Measurements from ENCODE around the gene PFAS.
"Not testable (repeated sequence)": the region's sequence is repeated elsewhere in the genome, so short reads cannot be mapped to it uniquely, and the experiment has no call there.

The PFAS gene, protein sequence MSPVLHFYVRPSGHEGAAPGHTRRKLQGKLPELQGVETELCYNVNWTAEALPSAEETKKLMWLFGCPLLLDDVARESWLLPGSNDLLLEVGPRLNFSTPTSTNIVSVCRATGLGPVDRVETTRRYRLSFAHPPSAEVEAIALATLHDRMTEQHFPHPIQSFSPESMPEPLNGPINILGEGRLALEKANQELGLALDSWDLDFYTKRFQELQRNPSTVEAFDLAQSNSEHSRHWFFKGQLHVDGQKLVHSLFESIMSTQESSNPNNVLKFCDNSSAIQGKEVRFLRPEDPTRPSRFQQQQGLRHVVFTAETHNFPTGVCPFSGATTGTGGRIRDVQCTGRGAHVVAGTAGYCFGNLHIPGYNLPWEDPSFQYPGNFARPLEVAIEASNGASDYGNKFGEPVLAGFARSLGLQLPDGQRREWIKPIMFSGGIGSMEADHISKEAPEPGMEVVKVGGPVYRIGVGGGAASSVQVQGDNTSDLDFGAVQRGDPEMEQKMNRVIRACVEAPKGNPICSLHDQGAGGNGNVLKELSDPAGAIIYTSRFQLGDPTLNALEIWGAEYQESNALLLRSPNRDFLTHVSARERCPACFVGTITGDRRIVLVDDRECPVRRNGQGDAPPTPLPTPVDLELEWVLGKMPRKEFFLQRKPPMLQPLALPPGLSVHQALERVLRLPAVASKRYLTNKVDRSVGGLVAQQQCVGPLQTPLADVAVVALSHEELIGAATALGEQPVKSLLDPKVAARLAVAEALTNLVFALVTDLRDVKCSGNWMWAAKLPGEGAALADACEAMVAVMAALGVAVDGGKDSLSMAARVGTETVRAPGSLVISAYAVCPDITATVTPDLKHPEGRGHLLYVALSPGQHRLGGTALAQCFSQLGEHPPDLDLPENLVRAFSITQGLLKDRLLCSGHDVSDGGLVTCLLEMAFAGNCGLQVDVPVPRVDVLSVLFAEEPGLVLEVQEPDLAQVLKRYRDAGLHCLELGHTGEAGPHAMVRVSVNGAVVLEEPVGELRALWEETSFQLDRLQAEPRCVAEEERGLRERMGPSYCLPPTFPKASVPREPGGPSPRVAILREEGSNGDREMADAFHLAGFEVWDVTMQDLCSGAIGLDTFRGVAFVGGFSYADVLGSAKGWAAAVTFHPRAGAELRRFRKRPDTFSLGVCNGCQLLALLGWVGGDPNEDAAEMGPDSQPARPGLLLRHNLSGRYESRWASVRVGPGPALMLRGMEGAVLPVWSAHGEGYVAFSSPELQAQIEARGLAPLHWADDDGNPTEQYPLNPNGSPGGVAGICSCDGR (N-terminal part only)

DNA sequence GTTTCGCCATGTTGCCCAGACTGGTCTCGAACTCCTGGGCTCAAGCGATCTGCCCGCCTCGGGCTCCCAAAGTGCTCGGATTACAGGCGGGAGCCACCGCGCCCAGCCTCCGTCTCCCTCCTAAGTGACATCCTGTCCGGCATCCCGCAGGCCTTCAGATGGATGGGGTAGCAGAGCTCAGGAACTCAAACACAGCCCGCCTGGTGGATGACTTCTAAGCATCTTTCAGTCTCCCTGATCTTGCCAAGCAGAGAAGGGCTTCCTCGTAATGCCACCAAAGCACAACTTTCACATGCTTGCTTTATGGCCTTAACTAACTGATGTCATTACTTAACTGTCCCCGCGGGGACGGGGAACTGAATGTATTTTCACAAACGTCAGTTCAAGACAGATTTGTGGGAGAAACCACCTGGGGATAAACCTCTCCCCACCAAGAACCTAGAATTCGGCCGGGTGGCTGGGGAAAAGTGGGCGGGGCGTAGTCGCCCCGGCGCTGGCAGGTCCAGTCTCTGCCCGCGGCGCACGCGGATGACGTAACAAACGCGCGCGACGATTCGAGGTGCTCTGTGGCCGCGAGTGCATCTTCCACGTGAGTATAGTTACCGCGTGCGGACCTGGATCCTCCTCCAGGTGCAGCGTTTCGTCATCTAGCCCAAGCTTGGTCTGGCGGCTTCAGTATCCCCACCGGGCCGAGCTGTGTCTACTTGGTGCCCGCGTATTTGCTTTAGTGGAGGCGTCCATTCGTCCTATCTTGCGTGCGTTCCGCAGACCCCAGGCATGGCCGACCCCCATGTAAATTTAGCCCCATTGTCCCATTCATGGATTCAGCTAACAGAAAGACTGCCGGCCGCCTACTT, at the start of gene PFAS:
Gene PFAS, plus strand, starts transcription at position 539 of the 857 bp plus-strand sequence. CDS start 4,649 bp downstream, outside the sequence.
- peak; percentile 98 for DNase-seq

DNA sequence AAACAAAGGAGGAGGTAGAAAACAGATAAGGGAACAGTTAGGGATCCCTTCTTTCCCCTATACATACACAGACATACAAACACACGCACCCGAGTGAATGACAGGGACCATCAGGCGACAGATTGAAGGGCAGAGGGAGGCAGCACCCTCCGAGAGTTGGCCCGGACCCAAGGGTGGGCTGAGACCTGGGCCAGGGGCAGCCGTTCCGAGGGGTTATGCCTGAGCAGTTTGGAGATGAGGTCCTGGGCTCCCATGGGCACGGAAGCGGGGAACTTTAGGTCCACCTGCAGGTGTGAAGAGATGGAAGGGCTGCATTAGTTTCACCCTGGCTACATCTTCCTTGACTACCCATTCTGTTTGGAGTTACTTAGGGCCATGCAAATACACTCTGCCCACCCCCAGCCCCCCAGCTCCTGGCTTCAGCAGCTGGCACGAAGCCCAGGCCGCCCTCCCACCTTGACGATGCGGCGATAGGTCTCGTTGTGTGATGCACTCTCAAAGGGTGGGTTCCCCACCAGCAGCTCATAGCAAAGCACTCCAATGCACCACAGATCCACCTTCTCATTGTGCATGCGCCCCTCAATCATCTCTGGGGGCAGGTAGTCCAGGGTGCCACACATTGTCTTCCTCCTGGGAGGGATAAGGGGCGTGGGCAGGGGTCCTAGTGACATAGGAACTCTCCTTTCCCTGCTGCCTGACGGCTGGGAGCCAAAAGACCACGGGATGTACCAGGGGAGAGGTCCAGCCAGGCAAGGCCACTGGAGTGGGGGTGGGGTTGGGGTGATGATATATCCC, 44.1 kb upstream of the PFAS start:
- no peak for DNase-seq

DNA sequence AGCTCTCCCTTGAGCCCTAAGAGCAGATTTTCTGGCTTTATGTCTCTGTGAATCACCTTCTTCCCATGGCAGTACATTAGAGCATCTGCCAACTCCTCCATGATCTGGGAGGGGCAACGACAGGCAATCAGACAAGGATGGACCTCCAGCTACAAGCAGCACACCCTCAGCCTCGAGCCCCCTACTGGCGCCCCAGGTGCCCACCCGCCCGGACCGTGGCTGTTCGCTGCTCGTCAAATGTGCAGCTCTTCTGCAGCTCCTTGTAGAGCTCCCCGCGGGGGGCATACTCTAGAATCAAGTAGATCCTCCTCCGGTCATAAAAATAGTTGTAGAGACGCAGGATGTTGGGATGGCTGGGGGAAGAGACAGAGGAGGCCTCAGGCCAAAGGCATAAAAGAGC, 42.6 kb upstream of the PFAS start:
- no peak for DNase-seq

DNA sequence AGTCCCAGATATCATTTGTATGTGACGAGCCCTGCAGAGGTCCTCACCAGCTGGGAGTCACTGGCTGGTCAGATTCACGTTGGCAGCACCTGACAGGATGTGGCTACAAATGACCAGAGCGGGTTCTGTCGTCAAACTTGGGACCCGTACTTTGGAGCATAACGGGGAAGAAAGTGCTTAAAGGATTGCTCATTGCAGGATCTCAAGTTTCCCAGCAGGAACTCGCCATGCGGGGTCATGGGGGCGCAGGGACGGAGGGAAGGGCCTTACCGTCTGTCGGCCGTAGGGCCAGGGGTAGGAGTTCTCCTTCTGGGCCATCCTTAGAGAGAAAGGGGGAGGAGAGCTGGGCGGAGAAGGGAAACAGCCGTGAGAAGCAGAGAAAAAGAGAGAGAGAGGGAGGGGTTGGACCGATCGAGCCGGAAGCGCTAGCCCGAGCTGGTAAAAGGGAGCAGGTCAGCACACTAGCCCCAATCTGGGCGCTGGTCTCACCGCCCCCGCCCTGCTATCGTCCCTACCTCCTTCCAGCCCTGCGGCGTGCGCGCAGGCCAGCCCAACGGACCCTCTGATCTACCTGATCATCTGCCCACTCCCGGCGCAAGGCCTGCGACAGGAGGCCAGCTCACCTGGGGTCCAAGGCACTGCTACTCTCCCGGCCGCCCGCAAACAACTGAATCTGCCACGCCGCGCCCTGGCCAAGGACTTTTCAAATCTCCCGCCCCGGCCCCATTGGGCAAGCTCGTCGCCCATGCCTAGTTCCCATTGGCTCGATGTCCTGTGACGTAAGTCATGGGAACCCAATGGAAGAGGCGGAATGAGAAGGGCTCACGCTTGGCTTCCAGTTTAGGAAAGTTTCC, 39.0 kb upstream of the PFAS start, which contains the start of gene AURKB:
Gene AURKB, minus strand, starts transcription at position 669 of the 854 bp plus-strand sequence. Its CDS starts 351 bp downstream, at position 318.
- peak; percentile 89 for DNase-seq

DNA sequence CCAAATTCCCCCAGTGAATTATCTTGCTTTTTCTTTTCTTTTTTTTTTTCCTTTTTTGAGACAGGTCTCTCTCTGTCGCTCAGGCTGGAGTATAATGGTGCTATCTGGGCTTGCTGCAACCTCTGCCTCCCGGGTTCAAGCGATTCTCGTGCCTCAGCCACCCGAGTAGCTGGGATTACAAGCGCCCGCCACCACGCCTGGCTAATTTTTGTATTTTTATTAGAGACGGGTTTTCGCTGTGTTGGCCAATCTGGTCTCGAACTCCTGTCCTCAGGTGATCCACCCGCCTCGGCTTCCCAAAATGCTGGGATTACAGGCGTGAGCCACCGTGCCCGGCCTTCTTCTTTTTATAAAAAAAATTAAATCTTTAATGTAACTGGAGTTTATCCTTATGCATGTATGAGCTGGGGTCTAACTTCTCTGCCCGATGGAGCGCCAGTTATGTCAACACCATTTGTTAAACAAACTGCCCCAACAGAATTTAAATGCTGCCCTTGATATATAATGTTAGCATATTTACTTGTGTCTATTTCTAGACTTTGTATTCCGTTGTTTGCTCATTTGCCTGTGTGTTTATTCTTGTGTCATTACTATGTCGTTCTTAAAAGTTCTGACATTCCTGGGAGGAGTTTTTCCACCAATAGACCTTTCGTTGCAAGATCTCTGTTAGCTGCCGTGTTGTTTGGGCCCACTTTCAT, 38.2 kb upstream of the PFAS start:
- no peak for DNase-seq

DNA sequence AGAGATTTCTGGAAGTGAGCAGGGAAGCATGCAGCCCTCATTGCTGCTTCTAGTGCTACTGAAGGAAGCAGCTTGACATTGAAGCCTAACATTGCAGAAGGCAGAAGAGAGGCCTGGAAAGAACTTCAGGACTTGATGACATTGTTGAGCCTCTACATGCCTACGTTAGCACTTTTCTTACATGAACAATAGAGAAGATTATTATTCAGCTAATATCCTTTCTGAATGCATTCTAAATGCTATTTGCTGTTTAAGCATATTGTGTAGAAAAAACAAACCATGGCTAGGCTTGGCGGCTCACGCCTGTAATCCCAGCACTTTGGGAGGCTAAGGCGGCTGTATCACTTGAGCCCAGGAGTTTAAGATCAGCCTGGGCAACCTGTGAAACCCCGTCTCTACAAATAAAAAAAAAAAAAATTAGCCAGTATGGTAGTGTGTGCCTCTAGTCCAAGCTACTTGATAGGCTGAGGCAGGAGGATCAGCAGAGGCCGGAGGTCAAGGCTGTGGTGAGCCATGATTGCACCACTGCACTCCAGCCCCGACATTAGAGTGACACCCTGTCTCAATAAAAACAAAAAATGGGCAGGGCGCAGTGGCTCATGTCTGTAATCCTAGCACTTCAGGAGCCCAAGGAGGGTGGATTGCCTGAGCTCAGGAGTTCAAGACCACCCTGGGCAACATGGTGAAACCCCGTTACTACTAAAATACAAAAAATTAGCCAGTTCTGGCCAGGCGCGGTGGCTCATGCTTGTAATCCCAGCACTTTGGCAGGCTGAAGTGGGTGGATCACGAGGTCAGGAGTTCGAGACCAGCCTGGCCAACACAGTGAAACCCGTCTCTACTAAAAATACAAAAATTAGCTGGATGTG, 36.5 kb upstream of the PFAS start:
- DNase-seq, result no peak

DNA sequence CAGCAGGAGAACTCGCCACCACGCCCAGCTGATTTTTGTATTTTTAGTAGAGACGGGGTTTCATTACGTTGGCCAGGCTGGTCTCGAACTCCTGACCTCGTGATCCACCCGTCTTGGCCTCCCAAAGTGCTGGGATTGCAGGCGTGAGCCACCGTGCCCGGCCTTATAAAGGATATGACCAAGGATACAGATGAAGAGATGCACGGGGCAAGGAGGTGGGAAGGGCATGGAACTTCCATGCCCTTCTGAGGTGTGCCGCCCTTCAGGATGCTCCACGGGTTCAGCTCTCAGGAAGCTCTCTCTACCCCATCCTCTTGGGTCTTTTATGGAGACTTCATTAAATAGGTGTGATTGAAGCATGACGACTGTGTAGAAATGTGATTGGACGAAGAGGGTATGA, 35.1 kb upstream of the PFAS start:
- DNase-seq, result not testable (repeated sequence)

DNA sequence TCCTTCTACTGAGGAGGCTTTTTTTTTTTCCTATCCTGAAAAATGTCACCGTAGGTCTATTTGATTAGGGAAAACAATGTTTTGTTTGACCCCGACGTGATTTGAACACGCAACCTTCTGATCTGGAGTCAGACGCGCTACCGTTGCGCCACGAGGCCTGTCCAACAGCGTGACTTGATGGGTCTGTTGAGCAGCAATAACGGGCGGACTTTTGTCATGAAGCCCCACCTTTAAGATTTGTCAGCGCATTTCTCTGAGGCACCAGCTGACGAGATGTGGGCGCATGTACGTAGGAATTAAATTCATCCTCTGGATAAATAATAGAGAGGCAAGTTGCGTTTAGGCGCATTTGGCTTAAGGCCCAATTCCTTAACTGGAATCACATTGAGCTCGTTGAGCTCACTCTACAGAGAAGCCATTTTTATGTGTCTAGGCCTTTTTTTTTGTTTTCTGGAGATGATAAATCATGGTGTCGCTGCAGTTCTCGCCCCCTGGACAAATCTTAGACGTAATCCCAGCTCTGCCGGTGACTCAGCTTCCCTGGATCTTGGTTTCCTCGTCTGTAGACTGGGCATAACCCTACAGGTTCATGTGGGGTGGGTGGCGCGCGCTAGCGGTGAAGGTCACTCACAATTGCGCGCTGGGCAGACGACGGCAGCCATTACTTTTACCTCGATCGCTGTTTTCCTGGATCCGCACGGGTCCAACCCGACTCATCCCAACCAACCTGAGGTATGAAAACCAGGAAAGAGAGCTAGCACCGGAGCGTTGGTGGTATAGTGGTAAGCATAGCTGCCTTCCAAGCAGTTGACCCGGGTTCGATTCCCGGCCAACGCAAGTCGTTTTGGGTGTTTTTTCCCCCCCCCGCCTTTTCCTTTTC, 28.1 kb upstream of the PFAS start:
- DNase-seq, result peak; percentile 92

DNA sequence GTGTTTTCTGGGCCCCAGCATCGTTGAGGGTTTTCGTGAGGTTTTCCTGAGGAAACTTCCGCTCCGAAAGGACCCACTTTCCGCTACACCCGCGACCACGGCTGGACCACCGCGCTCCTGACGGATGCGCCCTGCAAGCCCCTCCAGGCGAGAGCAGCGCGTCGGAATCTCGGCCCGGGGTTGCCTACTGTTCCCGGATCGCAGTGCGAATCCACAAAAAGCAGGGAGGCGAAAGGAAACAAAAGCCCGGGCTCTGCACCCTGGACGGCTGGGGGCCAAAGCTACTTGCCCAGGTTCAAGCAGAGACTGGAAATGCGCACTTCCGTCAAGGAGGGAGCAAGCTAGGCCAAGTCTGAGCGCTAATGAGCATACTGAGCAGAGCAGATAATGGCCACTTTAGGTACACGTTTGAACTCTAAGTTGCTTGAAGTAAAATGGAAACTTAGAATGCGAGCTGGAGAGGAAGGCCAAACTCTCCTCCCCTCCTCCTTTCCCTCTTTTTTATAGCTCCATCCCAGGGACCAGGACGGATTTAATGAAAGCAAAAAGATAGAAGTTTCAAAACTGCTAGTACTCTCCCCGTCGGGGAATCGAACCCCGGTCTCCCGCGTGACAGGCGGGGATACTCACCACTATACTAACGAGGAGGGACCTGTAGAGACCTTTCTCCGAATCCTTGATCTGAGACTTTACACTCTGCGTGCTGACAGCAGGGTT, 27.3 kb upstream of the PFAS start:
- peak; percentile 94 for DNase-seq

DNA sequence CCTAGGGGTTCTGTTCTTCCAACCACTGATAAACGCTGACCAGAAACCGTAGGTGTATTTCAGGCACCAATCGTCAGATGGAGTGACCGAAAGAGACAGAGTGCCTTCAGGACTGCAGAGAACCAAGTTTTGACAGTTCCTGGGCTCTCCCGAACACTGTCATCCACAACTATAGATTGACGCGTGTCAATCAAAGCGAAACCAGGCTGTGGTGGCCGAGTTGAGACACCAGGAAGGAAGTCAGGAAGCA, 26.8 kb upstream of the PFAS start:
- DNase-seq, result no peak

DNA sequence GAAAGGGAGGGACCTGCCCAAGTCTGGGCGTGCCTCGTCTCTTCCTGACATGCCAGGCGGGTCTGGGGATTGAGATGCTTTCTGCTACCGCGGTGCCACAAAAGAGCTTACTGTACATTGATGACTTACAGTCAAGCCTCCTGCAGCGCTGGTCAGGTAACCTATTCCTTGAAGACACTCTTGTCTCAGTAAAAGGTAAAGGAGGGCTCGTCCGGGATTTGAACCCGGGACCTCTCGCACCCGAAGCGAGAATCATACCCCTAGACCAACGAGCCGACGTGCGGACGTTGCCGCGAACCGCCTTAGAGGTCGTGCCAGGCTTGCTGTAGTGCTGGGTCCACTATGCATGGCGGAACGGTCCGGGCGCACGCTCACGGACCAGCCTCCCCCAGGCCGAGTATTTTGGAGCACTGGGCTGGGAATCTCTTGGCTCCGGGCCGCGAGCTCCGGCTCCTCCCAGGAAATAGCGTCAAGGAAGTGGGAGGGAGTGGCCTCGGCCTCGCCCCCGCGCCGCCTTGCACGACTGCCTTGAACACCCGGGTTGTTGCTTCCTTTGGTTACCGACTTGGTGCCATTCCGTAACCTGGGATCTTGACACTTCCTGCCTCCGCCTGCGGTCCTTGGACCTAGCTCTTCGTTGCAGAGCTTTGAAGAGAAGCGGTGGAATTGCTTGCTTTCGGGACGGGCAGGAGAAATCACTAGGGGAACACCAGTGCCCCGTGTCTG, 26.3 kb upstream of the PFAS start:
- peak; percentile 88 for DNase-seq

DNA sequence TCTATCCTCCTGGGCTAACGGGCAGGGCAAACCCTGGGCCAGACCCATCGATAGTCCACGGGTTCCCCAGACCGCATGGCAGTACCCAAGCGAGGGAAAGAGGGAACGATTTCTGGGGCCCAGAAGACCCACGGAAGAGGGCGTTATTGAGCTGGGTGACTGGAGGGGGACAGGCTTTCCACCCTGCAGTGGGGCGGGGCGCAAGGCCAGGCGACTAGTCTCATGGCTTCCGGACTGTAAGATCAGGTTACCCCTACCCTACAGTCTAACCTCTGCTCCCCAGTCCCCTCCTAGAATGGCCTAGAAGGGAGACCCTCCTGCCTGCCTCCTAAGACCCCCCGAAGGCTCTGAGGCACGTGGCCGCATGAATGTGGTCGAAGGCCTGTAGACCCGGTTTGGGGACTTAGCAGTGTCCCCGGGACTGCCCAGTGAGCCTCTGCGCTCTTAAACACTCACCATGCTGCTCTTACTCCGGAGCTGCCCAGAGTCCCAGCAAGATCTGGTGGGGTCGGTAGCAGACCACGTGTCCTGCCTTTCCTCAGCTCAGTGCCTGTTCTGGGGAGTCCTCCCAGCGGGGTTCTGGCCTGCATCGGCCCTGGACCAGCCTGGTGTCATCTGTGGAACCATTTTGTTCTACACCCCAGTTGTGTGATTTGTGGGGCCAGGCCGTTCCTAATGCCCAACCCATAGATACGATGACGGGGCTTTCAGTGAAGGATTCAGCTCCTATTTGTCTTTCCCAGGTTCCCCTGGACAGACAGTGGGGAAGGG, 25.5 kb upstream of the PFAS start:
- peak; percentile 23 for DNase-seq

DNA sequence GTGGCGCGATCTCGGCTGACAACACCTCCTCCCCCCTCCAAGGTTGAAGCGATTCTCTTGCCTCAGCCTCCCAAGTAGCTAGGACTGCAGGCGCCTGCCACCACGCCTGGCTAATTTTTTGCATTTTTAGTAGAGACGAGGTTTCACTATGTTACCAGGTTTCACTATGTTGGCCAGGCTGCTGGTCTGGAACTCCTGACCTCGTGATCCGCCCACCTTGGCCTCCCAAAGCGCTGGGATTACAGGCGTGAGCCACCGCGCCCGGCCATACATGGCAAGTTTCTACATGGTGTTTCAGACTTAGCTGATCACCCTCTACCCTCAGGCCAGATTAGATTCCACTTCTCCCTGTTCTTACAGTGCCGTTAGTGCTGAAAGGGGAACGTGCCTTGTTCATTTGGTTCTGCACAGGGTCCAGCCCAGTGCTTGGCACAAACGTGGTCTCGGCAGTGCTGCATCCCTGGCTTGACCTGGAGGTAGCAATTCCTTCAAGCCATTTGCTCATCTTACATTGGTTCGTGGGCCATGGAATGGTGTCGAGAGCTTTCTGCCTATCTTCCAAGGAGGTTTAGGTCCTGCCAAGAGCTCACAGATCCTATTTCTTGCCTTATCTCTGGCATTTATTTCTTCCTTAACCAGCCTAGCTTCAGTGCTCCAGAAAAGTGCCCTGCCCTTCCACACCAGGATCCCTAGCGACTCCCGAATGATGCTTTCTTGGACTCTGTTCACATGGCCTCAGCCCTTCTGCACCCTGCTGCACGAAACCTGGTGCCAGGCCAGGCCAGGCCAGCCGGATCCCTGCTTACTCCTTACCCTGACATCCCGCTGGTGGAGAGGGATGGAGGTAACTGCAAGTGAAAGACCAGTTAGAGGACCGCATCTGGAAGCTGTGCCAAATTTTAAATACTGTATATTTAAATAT, 23.9 kb upstream of the PFAS start:
- no peak for DNase-seq

Measured in activated T-cell treated with anti-CD3 and anti-CD28 coated beads for 4 hours (primary cell).